Fibroblast of lung (primary cell): ENCODE results near the gene ASIC3. TPM values are rescaled to one million over a fixed set of nuclear protein-coding genes. Genes with fewer than 3 reads are reported as not detected.

Experiments used
- DNase-seq, 2 donors: peaks; one replicate each; pipeline versions ENCODE4 v3.0.0 to v3.0.0-alpha.2; 2010; ENCODE audit warnings: low read depth in 2 of 2
- H2AFZ ChIP-seq: 2 replicates; pipeline ENCODE4 v1.5.1; 2012; ENCODE audit warnings: low read length, control low read depth, inconsistent platforms
- H3K27ac ChIP-seq: 2 replicates; pipeline ENCODE4 v1.5.1; 2011; ENCODE audit warnings: low read length, control low read depth; ENCODE audit not compliant: insufficient read depth
- H3K27me3 ChIP-seq: 2 replicates; pipeline ENCODE4 v1.5.1; 2011; ENCODE audit warnings: mild to moderate bottlenecking, low read length; ENCODE audit not compliant: control insufficient read depth, insufficient read depth
- H3K36me3 ChIP-seq: 2 replicates; pipeline ENCODE4 v1.5.1; 2011; ENCODE audit warnings: low read length; ENCODE audit not compliant: control insufficient read depth, insufficient read depth
- H3K4me1 ChIP-seq: 2 replicates; pipeline ENCODE4 v1.5.1; 2011; ENCODE audit warnings: low read length; ENCODE audit not compliant: control insufficient read depth, insufficient read depth; ENCODE audit errors: extremely low read depth
- H3K4me2 ChIP-seq: 2 replicates; pipeline ENCODE4 v1.5.1; 2011; ENCODE audit warnings: low read length, control low read depth; ENCODE audit not compliant: insufficient read depth; ENCODE audit errors: extremely low read depth
- H3K4me3 ChIP-seq, 4 experiments: fragments of 200-600 bp in 1 of 4; sonication (generic) in 1 of 4; replicated peaks in 1 of 4; 2 replicates each; pipeline ENCODE4 v1.5.1; 2011 to 2016; ENCODE audit warnings: low read length in 4 of 4, low read depth in 3 of 4, mild to moderate bottlenecking in 3 of 4, control low read depth in 2 of 4, inconsistent platforms in 1 of 4, mixed read lengths in 1 of 4; ENCODE audit not compliant: insufficient read depth in 1 of 4; ENCODE audit errors: control extremely low read depth in 1 of 4
- H3K79me2 ChIP-seq: 2 replicates; pipeline ENCODE4 v1.5.1; 2012; ENCODE audit warnings: mild to moderate bottlenecking, low read length, inconsistent platforms; ENCODE audit not compliant: control insufficient read depth, insufficient read depth
- H3K9ac ChIP-seq: 2 replicates; pipeline ENCODE4 v1.5.1; 2011; ENCODE audit warnings: mild to moderate bottlenecking, low read length, control low read depth; ENCODE audit not compliant: insufficient read depth
- H3K9me3 ChIP-seq: 2 replicates; pipeline ENCODE4 v1.5.1; 2012; ENCODE audit warnings: low read depth, low read length; ENCODE audit not compliant: control insufficient read depth, insufficient read depth
- H4K20me1 ChIP-seq: 2 replicates; pipeline ENCODE4 v1.5.1; 2011; ENCODE audit warnings: low read length; ENCODE audit not compliant: control insufficient read depth, insufficient read depth; ENCODE audit errors: extremely low read depth
- CTCF ChIP-seq, 2 donors: IDR thresholded peaks in 1 of 2; conservative IDR thresholded peaks in 1 of 2; 1 replicate in 1 of 2; 2 replicates in 1 of 2; pipeline ENCODE4 v1.5.1; 2011 to 2012; ENCODE audit warnings: low read length in 2 of 2, control low read depth in 1 of 2, inconsistent platforms in 1 of 2, low read depth in 1 of 2, mild to moderate bottlenecking in 1 of 2
- EZH2 ChIP-seq: IDR thresholded peaks from 2 replicates; pipeline ENCODE4 v1.5.1; 2012; ENCODE audit warnings: low read length, control low read depth, mild to moderate bottlenecking; ENCODE audit errors: missing control alignments
- polyA plus RNA-seq, 2 donors: library from polyadenylated mRNA; depleted of rRNA in 1 of 2; stranded (reverse) in 1 of 2; unstranded in 1 of 2; fragments of >200 nt; gene quantifications; 2 replicates each; pipeline ENCODE4 v1.2.1, GENCODE V29; 2011 to 2012; ENCODE audit warnings: missing spikeins in 1 of 2
- total RNA-seq: library from RNA; depleted of rRNA; stranded (reverse); fragments of >200 nt; gene quantifications from 2 replicates; pipeline ENCODE4 v1.2.1, GENCODE V29; 2014

The ASIC3 gene
- total and polyA plus RNA-seq, 2 donors (not counting 1 experiment from before 2014, with no cell fraction given), result 0.07 to 0.17 TPM

- no peak for DNase-seq
- Histone ChIP-seq H2AFZ (no peak overlapping the region), H3K27ac (no peak overlapping the region), H3K79me2 (no peaks in the 10 kb centered on the region), H3K27me3 (peaks cover 7% of the 10 kb centered on the region), H3K9me3 (no peaks in the 10 kb centered on the region), H3K4me3 (no peak overlapping the region), H3K36me3 (no peaks in the 10 kb centered on the region), H3K9ac (no peak overlapping the region), H4K20me1 (no peaks in the 10 kb centered on the region), H3K4me2 (no peak overlapping the region), H3K4me1 (no peaks in the 10 kb centered on the region)
- TF ChIP-seq CTCF (conservative IDR thresholded peaks at IDR 0.05 in 1 of 2, IDR thresholded peaks at IDR 0.05 in 1 of 2; ENCODE audit: low read depth in 1 of 2, low read length in 2 of 2), result no peak
- no peak for TF ChIP-seq EZH2
Measured at GRCh38 chr7:151008143-151008510, 40.2 kb upstream of the ASIC3 start.

GRCh38 chr7:151008511-151009323 is 39.6 kb upstream of the ASIC3 start:
- no peak overlapping the region for H3K27ac ChIP-seq
- peaks cover 8% of the 10 kb centered on the region for H3K27me3 ChIP-seq
- no peaks in the 10 kb centered on the region for H4K20me1 ChIP-seq
- no peak overlapping the region for H3K9ac ChIP-seq
- no peaks in the 10 kb centered on the region for H3K9me3 ChIP-seq
- no peak overlapping the region for H3K4me2 ChIP-seq
- no peaks in the 10 kb centered on the region for H3K36me3 ChIP-seq
- peak; percentile 25 to 39 for DNase-seq
- H3K4me3 ChIP-seq, result peak overlapping the region in 1 of 4 experiments; percentile 38
- H2AFZ ChIP-seq, result no peak overlapping the region
- peak; percentile 30 to 58 for TF ChIP-seq CTCF (conservative IDR thresholded peaks at IDR 0.05 in 1 of 2, IDR thresholded peaks at IDR 0.05 in 1 of 2; ENCODE audit: low read depth in 1 of 2, low read length in 2 of 2)
- no peak for TF ChIP-seq EZH2
- H3K79me2 ChIP-seq, result no peaks in the 10 kb centered on the region
- no peaks in the 10 kb centered on the region for H3K4me1 ChIP-seq

GRCh38 chr7:151009327-151010036 is 38.8 kb upstream of the ASIC3 start:
- Histone ChIP-seq H3K4me3 (no peak overlapping the region), H3K4me2 (no peak overlapping the region), H3K36me3 (no peaks in the 10 kb centered on the region), H3K4me1 (no peaks in the 10 kb centered on the region), H3K27ac (no peak overlapping the region), H2AFZ (no peak overlapping the region), H3K27me3 (peaks cover 8% of the 10 kb centered on the region), H3K79me2 (no peaks in the 10 kb centered on the region), H3K9me3 (no peaks in the 10 kb centered on the region), H4K20me1 (no peaks in the 10 kb centered on the region), H3K9ac (no peak overlapping the region)
- no peak for DNase-seq
- TF ChIP-seq EZH2 (no peak), CTCF (conservative IDR thresholded peaks at IDR 0.05 in 1 of 2, IDR thresholded peaks at IDR 0.05 in 1 of 2; ENCODE audit: low read depth in 1 of 2, low read length in 2 of 2) (no peak)
